MCF 10A (cell line): ENCODE results near the gene KAT6B. TPM values are rescaled to one million over a fixed set of nuclear protein-coding genes. Genes with fewer than 3 reads are reported as not detected.
A peak's percentile ranks its signal among the peaks of the same experiment; 100 is the strongest.

Experiments
- BruUV-seq: library from RNA; stranded (reverse); fragments of 400-500 nt; replicated peaks from 2 replicates; lab custom pipeline; 2021; lab: Mats Ljungman, UMichigan
- CTCF ChIA-PET: fragments of 300-600 bp; sonication (Branson Sonifier 250); formaldehyde crosslinking; extraction: SDS; loops from one replicate; lab custom pipeline; 2021; ENCODE audit warnings: antibody characterized with exemption, inconsistent platforms; lab: Yijun Ruan, JAX
- POLR2A ChIA-PET: fragments of 300-600, 350-650 bp; sonication (Branson Sonifier 250); formaldehyde crosslinking; extraction: SDS; loops from one replicate; lab custom pipeline; 2020; ENCODE audit warnings: antibody characterized with exemption, inconsistent platforms; lab: Yijun Ruan, JAX
- DNase-seq: peaks from one replicate; pipeline ENCODE4 v3.0.0-alpha.2; 2018; ENCODE audit not compliant: unreplicated experiment
- H3K27ac Mint-ChIP-seq: one replicate; pipeline ENCODE4 v1.8.0; 2022; ENCODE audit warnings: mild to moderate bottlenecking, low read depth, mixed read lengths; ENCODE audit not compliant: unreplicated experiment
- H3K27me3 Mint-ChIP-seq: one replicate; pipeline ENCODE4 v1.8.0; 2022; ENCODE audit warnings: mixed read lengths; ENCODE audit not compliant: insufficient read depth, unreplicated experiment
- H3K36me3 Mint-ChIP-seq: one replicate; pipeline ENCODE4 v1.8.0; 2022; ENCODE audit warnings: mild to moderate bottlenecking, moderate library complexity, mixed read lengths; ENCODE audit not compliant: insufficient read depth, unreplicated experiment
- H3K4me1 Mint-ChIP-seq: one replicate; pipeline ENCODE4 v1.8.0; 2022; ENCODE audit warnings: mixed read lengths; ENCODE audit not compliant: insufficient read depth, unreplicated experiment
- H3K4me3 Mint-ChIP-seq: one replicate; pipeline ENCODE4 v1.8.0; 2022; ENCODE audit warnings: mild to moderate bottlenecking, moderate library complexity, mixed read lengths; ENCODE audit not compliant: unreplicated experiment
- H3K9me3 Mint-ChIP-seq: one replicate; pipeline ENCODE4 v1.8.0; 2022; ENCODE audit warnings: mixed read lengths; ENCODE audit not compliant: unreplicated experiment
- CTCF ChIP-seq: fragments of 200-600 bp; IDR thresholded peaks from one replicate; pipeline ENCODE4 v1.8.0; 2022; ENCODE audit warnings: antibody characterized with exemption, mild to moderate bottlenecking; ENCODE audit not compliant: unreplicated experiment
- intact Hi-C: fragments of 100-400 bp; cut with micrococcal nuclease; formaldehyde crosslinking; loops from 2 replicates; pipeline ENCODE4 v1.14.1; 2022
- total RNA-seq: library from RNA; stranded (reverse); gene quantifications from 2 replicates; pipeline ENCODE4 v1.2.3, GENCODE V29; 2022

The KAT6B gene
- total RNA-seq, 1 experiment from 2014 or later = 18.3 TPM

GRCh38 chr10:74922921-74923320 is 96.5 kb downstream of the KAT6B start:
- BruUV-seq = no TSS peak
- H3K27ac Mint-ChIP-seq = peak overlapping the region; percentile 28
- H3K36me3 Mint-ChIP-seq = peaks cover 8% of the 10 kb centered on the region
- POLR2A ChIA-PET = no interaction called here
- intact Hi-C loops = loop anchor here (10.0 kb wide), 1 partner anchor 98 kb away; the partner anchor contains the start of gene KAT6B
- CTCF ChIA-PET = no interaction called here
- H3K4me1 Mint-ChIP-seq = peaks cover 35% of the 10 kb centered on the region
- peak overlapping the region; percentile 2 for H3K4me3 Mint-ChIP-seq
- TF ChIP-seq CTCF = no peak
- DNase-seq = no peak
- H3K27me3 Mint-ChIP-seq = no peaks in the 10 kb centered on the region
- peaks cover 8% of the 10 kb centered on the region for H3K9me3 Mint-ChIP-seq

- no peaks in the 10 kb centered on the region for H3K27me3 Mint-ChIP-seq
- DNase-seq = no peak
- peaks cover 8% of the 10 kb centered on the region for H3K9me3 Mint-ChIP-seq
- POLR2A ChIA-PET = no interaction called here
- peaks cover 8% of the 10 kb centered on the region for H3K36me3 Mint-ChIP-seq
- intact Hi-C loops = loop anchor here (10.0 kb wide), 1 partner anchor 99 kb away; the partner anchor contains the start of gene KAT6B
- BruUV-seq = no TSS peak
- H3K27ac Mint-ChIP-seq = peak overlapping the region; percentile 28
- CTCF ChIA-PET = no interaction called here
- peak overlapping the region; percentile 2 for H3K4me3 Mint-ChIP-seq
- TF ChIP-seq CTCF = no peak
- peaks cover 35% of the 10 kb centered on the region for H3K4me1 Mint-ChIP-seq
Observed at GRCh38 chr10:74923556-74923955, 97.2 kb downstream of the KAT6B start.

GRCh38 chr10:74924251-74924963 is 98.0 kb downstream of the KAT6B start:
- Mint-ChIP-seq H3K36me3 (peaks cover 8% of the 10 kb centered on the region), H3K27me3 (no peaks in the 10 kb centered on the region), H3K4me3 (peak overlapping the region; percentile 58), H3K9me3 (peaks cover 6% of the 10 kb centered on the region), H3K4me1 (peaks cover 35% of the 10 kb centered on the region), H3K27ac (peak overlapping the region; percentile 28)
- BruUV-seq = TSS peak; percentile 59
- peak; percentile 91 for DNase-seq
- POLR2A ChIA-PET = interaction anchor here (0.5 to 1.4 kb wide), 8 partner anchors 9 to 286 kb away, joined by 3 to 8 read pairs (median 3); partner anchors contain the start of gene VDAC2
- intact Hi-C loops = loop anchor here (10.0 kb wide), 1 partner anchor 100 kb away; the partner anchor contains the start of gene KAT6B
- TF ChIP-seq CTCF = no peak
- CTCF ChIA-PET = interaction anchor here (0.6 to 0.7 kb wide), 2 partner anchors 23 to 28 kb away, joined by 3 read pairs; no protein-coding TSS in a partner anchor

GRCh38 chr10:74925291-74925690 is 98.9 kb downstream of the KAT6B start:
- DNase-seq = no peak
- H3K4me3 Mint-ChIP-seq = peak overlapping the region; percentile 58
- ChIA-PET POLR2A (interaction anchor here (0.7 to 1.4 kb wide), 4 partner anchors 8 to 111 kb away, joined by 3 to 8 read pairs (median 5); no protein-coding TSS in a partner anchor), CTCF (no interaction called here)
- H3K27me3 Mint-ChIP-seq = no peaks in the 10 kb centered on the region
- no peak for TF ChIP-seq CTCF
- H3K27ac Mint-ChIP-seq = peak overlapping the region; percentile 28
- intact Hi-C loops = loop anchor here (10.0 kb wide), 1 partner anchor 100 kb away; the partner anchor contains the start of gene KAT6B
- peaks cover 8% of the 10 kb centered on the region for H3K36me3 Mint-ChIP-seq
- no peaks in the 10 kb centered on the region for H3K9me3 Mint-ChIP-seq
- BruUV-seq = no TSS peak
- peaks cover 35% of the 10 kb centered on the region for H3K4me1 Mint-ChIP-seq
